Activated B cell treated with CpG ODN at 0.5 μM for 24 hours (primary cell): ENCODE results near the gene SUCO. TPM values are rescaled to one million over a fixed set of nuclear protein-coding genes. Genes with fewer than 3 reads are reported as not detected.

Experiments used
- ATAC-seq: fragments of 200-7000 bp; cut with Tn5 transposase; one replicate; pipeline ENCODE4 v1.10.0; 2021; ENCODE audit warnings: low read depth, mild to moderate bottlenecking, moderate library complexity
- CTCF ChIA-PET: fragments of 350-600 bp; sonication (Branson Sonifier 250); formaldehyde crosslinking; loops from one replicate; lab custom pipeline; 2021; ENCODE audit warnings: antibody characterized with exemption; lab: Charles Lee
- POLR2A ChIA-PET: fragments of 350-600 bp; sonication (Branson Sonifier 250); formaldehyde crosslinking; loops from one replicate; lab custom pipeline; 2021; ENCODE audit warnings: antibody characterized with exemption; lab: Charles Lee
- DNase-seq: peaks from one replicate; pipeline ENCODE4 v3.0.0; 2022
- H3K27ac Mint-ChIP-seq: one replicate; pipeline ENCODE4 v1.8.0; 2020; ENCODE audit warnings: mixed read lengths
- H3K27me3 Mint-ChIP-seq: one replicate; pipeline ENCODE4 v1.8.0; 2021; ENCODE audit warnings: mixed read lengths
- H3K36me3 Mint-ChIP-seq: one replicate; pipeline ENCODE4 v1.8.0; 2021; ENCODE audit warnings: low read depth, mixed read lengths
- H3K4me1 Mint-ChIP-seq: one replicate; pipeline ENCODE4 v1.8.0; 2021; ENCODE audit warnings: mixed read lengths
- H3K4me3 Mint-ChIP-seq: one replicate; pipeline ENCODE4 v1.8.0; 2020; ENCODE audit warnings: mild to moderate bottlenecking, mixed read lengths
- H3K9me3 Mint-ChIP-seq: one replicate; pipeline ENCODE4 v1.8.0; 2020; ENCODE audit warnings: mixed read lengths
- intact Hi-C: fragments of 100-400 bp; cut with micrococcal nuclease; formaldehyde crosslinking; loops from one replicate; pipeline ENCODE4 v1.15.1; 2024
- total RNA-seq: library from RNA; stranded (reverse); gene quantifications from 2 replicates; pipeline ENCODE4 v1.2.3, GENCODE V29; 2022
- TF ChIP-seq, protein P1 (sequence below): fragments of 200-600 bp; IDR thresholded peaks from one replicate; pipeline ENCODE4 v1.8.0; 2022; ENCODE audit warnings: antibody characterized with exemption, mild to moderate bottlenecking

Gene SUCO
- total RNA-seq, 1 donor from 2014 or later, result 47.1 TPM

DNA sequence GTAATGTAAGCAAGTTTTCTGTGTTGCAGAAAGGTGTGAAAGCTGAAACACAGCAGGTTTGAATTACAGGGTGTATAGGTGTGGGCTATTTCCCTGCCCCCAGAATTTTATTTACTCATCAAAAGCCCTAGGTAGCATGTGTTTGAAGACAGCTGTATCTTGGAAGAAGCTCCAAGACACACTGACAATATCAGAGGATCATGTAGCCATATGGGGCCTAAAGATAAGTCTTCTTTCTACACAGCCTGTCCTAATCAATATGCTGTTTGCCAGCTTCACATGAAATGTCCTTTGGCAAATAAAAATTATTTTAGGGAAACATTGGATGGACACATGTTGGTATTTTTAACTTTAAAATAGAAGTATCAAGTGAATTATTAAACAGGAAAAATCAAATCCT, 17.5 kb upstream of the SUCO start:
- TF ChIP-seq, protein P1, sequence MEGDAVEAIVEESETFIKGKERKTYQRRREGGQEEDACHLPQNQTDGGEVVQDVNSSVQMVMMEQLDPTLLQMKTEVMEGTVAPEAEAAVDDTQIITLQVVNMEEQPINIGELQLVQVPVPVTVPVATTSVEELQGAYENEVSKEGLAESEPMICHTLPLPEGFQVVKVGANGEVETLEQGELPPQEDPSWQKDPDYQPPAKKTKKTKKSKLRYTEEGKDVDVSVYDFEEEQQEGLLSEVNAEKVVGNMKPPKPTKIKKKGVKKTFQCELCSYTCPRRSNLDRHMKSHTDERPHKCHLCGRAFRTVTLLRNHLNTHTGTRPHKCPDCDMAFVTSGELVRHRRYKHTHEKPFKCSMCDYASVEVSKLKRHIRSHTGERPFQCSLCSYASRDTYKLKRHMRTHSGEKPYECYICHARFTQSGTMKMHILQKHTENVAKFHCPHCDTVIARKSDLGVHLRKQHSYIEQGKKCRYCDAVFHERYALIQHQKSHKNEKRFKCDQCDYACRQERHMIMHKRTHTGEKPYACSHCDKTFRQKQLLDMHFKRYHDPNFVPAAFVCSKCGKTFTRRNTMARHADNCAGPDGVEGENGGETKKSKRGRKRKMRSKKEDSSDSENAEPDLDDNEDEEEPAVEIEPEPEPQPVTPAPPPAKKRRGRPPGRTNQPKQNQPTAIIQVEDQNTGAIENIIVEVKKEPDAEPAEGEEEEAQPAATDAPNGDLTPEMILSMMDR, result no peak
- Mint-ChIP-seq H3K36me3 (no peaks in the 10 kb centered on the region), H3K4me3 (no peak overlapping the region), H3K27me3 (no peaks in the 10 kb centered on the region), H3K27ac (no peak overlapping the region), H3K4me1 (peaks cover 3% of the 10 kb centered on the region), H3K9me3 (peaks cover 2% of the 10 kb centered on the region)
- ChIA-PET CTCF (no interaction called here), POLR2A (interaction anchor here (0.6 kb wide), 1 partner anchor 201 kb away, joined by 7 read pairs; no protein-coding TSS in a partner anchor)
- intact Hi-C loops, result no loop called here
- no peak for ATAC-seq
- no peak for DNase-seq

DNA sequence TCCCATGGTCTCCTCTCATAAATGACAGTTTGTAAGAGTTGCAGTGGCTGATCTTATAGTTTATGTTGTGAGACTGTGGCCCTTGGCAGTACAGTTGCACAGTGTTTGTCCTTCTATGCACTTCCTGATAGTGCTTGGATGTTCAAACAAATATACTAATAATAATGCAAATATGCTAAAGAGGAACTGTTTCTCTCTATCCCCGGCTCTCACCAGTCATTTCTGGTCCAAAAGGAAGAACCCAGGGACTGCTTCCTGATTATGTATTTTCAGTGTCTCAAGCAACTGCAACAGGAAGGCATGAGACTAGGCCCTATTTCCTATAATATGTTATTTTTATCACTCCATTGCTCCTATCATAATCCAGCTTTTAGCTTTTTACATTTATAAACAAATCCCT, 17.0 kb upstream of the SUCO start:
- peaks cover 3% of the 10 kb centered on the region for H3K4me1 Mint-ChIP-seq
- TF ChIP-seq, protein P1, result no peak
- DNase-seq (no peak), ATAC-seq (no peak)
- no peak overlapping the region for H3K27ac Mint-ChIP-seq
- no peaks in the 10 kb centered on the region for H3K36me3 Mint-ChIP-seq
- H3K27me3 Mint-ChIP-seq, result peaks cover 1% of the 10 kb centered on the region
- intact Hi-C loops, result no loop called here
- POLR2A ChIA-PET, result interaction anchor here (0.6 kb wide), 1 partner anchor 200 kb away, joined by 7 read pairs; no protein-coding TSS in a partner anchor
- H3K9me3 Mint-ChIP-seq, result peaks cover 2% of the 10 kb centered on the region
- H3K4me3 Mint-ChIP-seq, result no peak overlapping the region
- CTCF ChIA-PET, result no interaction called here

DNA sequence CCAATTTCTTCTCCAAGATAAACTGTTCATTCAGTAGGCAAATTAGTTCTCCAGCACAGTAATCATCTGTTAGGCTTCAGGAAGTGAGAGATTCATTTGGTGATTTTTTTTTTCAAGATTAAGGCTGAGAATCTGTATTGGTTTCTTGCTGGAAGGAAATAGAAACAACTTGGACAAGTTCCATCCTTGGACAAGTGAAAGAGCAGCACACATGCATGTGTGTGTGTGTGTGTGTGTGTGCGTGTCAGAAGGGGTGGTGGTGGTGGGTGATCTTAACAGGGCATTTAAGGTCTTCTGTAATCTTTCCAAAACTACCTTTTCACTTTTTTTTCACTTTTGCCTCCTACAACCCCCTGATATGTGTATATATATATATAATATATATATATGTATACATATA, 15.9 kb upstream of the SUCO start:
- ATAC-seq (no peak), DNase-seq (no peak)
- Mint-ChIP-seq H3K9me3 (peaks cover 2% of the 10 kb centered on the region), H3K27ac (no peak overlapping the region), H3K4me3 (no peak overlapping the region), H3K36me3 (no peaks in the 10 kb centered on the region), H3K4me1 (peaks cover 3% of the 10 kb centered on the region), H3K27me3 (peaks cover 2% of the 10 kb centered on the region)
- CTCF ChIA-PET, result no interaction called here
- POLR2A ChIA-PET, result no interaction called here
- intact Hi-C loops, result no loop called here
- TF ChIP-seq, protein P1, result no peak

DNA sequence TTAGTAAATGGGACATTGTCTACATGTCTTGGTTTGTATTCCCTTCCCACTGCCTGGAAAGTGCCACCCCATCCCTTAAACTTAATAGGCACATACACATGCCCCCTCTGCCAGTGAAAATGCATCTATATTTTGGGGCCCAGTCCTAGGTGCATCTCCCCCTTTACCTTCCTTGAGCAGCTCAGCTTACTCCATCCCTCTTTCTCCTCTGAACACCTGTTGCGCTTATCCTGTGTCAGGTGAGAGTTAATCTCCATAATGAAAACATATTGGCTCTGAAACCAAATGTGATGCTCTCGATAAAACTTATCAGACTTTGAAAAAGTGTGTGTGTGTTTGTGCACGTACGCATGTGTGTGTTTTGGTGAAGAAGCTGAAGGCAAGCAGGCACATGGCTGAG, 15.4 kb upstream of the SUCO start:
- DNase-seq (no peak), ATAC-seq (no peak)
- intact Hi-C loops, result no loop called here
- TF ChIP-seq, protein P1, result no peak
- Mint-ChIP-seq H3K4me3 (no peak overlapping the region), H3K9me3 (peaks cover 2% of the 10 kb centered on the region), H3K36me3 (no peaks in the 10 kb centered on the region), H3K27ac (no peak overlapping the region), H3K4me1 (peaks cover 3% of the 10 kb centered on the region), H3K27me3 (peaks cover 2% of the 10 kb centered on the region)
- ChIA-PET CTCF (no interaction called here), POLR2A (no interaction called here)

DNA sequence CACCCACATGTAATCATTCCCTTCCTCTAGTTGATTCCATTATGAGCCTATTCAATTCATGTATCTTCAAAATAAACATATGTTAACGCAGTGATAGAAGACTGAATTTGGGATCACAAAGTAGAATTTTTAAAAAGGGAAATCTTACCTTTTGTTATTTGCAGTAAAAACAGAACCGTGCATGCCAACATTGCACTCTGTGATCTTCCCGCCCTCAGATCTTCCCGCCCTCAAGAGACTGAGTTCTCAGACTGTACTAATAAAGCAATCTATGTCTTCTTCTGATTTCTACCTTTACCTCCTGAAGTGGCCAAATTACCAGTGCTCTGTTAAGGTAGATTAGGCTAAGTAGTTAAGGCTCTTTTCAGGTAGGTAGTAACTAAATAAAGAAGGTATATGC, 3.6 kb upstream of the SUCO start:
- ATAC-seq (no peak), DNase-seq (no peak)
- intact Hi-C loops, result no loop called here
- ChIA-PET CTCF (no interaction called here), POLR2A (no interaction called here)
- Mint-ChIP-seq H3K36me3 (peaks cover 15% of the 10 kb centered on the region), H3K27me3 (peaks cover 10% of the 10 kb centered on the region), H3K27ac (no peak overlapping the region), H3K4me1 (peaks cover 20% of the 10 kb centered on the region), H3K4me3 (no peak overlapping the region), H3K9me3 (no peaks in the 10 kb centered on the region)
- TF ChIP-seq, protein P1, result no peak
